Renal cortical epithelial cell (primary cell): ENCODE measurements around the gene HTR1D. TPM values are rescaled to one million over a fixed set of nuclear protein-coding genes. Genes with fewer than 3 reads are reported as not detected.

ENCODE experiments used
- DNase-seq: peaks from one replicate; pipeline ENCODE4 v3.0.0-alpha.2; 2011; ENCODE audit warnings: low read depth
- total RNA-seq: library from RNA; depleted of rRNA; stranded (reverse); fragments of >200 nt; gene quantifications from 2 replicates; pipeline ENCODE4 v1.2.3, GENCODE V29; 2014

The HTR1D gene
- total RNA-seq, 1 donor from 2014 or later = under 0.01 TPM

GRCh38 chr1:23184212-23184934 lies 32.9 kb downstream of the HTR1D start:
- no peak for DNase-seq

- no peak for DNase-seq
Observed at GRCh38 chr1:23179862-23180261, 37.4 kb downstream of the HTR1D start.

- DNase-seq = no peak
Observed at GRCh38 chr1:23178950-23179349, 38.4 kb downstream of the HTR1D start.

DNA sequence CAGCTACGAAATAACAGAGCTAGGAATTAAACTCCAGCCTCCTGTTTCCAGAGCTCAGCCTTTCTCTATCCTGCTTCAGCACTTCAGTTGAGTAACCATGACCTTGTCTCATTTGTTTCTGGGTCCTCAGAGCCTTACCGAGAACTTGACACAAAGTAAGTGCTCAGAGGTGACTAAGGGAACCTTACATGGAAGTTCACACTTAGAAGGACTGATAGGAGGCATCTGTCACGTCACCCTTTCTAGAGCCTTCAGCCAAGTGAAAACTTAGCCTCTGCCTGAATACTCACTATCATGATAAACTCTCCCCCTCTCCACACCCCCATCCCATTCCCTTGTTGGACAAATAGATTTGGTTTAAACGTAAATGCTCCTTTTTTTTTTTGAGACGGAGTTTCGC lies 38.9 kb downstream of the HTR1D start:
- DNase-seq = no peak

DNA sequence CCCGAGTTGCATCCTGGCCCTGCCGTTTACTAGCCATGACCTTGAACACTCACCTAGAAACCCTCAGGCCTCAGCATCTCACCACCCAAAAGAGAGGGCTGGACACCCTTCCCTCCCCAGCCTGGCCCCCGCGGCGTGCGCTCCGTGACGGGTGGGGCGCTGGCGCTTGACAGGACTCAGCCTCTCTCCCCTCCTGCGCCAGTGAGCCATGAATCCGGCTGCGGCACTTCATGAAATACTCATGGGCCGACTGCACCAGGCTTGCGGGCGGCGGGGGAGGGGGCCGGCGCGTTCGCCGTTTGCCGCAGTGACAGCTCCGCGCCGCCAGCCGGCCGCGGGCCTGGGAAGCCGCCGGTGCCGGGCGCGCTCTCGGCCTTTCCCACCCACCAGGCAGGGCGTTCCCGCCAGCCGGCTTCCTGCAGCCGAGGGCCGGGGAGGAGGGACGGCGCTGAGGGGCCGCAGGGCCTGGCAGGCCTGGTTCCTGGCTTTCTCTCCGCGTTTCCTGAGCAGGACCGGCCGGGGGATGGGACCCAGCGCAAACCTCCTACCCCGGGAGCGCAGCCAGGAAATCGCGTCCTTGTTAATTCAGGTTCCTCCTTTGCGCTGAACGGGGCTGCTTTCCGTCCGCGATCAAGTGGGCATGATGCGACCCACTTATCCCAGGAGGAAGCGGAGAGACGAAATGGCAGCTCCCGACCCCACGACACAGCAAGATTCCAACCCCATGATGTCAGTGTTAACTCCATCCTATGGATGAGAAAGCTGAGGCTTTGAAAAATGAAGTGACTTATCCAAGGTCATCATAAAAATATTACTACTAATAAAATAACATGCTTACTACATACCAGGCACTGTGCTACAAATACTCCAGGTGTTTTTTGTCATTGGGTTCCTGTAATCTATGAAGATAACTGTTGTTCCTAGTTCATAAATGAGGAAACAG lies 39.6 kb downstream of the HTR1D start:
- peak; percentile 60 for DNase-seq

GRCh38 chr1:23177031-23177430 lies 40.3 kb downstream of the HTR1D start:
- DNase-seq = no peak

DNA sequence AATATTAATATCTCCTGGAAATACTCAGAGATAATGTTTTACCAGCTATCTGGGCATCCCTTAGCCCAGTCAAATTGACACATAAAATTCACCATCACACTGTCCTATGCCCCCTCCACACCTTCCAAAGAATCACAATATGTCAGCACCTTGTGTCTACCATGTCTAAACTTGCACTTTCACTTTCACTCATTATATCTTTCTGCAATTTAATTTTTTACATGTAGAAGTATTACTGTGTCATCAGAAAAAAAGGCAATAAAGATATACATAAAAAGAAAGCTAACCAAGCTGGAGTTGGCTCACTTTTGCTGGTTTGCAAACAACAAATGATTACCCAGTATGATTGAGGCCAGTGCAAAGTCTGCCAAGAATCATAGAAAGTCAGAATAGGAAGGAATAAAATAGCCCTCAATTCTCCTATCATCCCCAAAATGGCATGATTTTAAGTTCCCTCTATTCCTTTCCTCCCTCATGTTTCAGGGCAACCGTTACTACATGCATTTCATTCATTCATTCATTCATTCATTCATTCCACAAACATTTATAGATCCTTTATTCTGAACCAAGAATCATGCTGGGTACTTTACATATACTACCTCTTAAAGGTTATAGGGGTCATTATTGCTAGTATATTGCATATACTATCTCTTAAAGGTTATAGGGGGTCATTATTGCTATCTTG lies 42.7 kb downstream of the HTR1D start:
- DNase-seq = no peak

- no peak for DNase-seq
Observed at GRCh38 chr1:23171181-23171755, 46.0 kb downstream of the HTR1D start.

GRCh38 chr1:23169727-23170335 lies 47.5 kb downstream of the HTR1D start:
- no peak for DNase-seq

DNA sequence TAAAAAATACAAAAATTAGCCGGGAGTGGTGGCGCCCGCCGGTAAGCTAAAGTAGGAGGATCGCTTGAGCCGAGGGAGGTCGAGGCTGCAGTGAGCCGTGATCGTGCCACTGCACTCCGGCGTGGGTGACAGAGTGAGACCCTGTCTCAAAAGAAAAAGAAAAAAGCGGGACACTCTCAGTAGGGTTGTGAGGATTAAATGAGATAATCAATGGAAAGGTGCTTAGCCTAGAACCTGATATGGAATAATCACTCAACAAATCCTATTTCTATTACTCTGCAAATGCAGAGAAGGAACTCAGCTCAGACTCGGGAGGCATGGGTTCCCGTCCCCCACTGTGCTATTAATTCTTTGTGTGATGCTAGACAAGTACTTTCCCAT lies 48.1 kb downstream of the HTR1D start:
- no peak for DNase-seq

DNA sequence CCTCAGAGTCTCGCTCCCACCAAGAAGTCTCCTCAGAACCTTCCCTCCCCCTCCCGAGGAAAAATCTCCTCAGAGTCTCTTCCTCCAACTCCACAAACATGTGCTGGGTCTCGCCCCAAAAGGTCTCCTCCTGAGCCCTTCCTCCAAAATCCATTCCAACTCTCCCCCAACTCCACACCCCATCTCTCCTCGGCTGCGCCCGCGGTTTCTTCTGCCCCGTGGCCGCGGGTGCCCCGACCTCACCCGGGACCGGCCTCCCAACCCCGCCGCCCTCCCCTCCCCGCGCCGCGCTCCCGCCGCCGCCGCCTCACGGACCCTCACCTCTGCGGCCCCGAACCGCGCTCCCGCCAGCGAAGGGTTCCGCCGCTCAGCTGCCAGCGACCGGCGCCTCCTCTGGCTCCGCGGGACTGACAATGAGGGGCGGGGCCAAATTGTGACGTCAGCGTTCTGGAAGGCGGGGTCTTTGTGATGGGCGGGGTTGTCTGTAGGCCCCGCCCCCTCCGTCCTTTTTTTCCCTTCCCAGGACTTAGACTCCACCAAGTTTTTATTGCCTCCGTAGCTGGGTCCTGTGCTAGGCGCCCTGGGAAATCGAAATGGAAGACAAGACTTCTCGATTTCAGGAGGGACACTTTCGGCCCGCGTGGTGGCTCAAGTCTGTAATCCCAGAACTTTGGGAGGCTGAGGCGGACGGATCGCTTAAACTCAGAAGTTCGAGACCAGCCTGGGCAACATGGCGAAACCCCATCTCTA lies 48.7 kb downstream of the HTR1D start, which contains the start of gene LUZP1:
LUZP1 (minus strand) TSS at position 412 of the 750 bp plus-strand sequence.
- peak; percentile 47 for DNase-seq

DNA sequence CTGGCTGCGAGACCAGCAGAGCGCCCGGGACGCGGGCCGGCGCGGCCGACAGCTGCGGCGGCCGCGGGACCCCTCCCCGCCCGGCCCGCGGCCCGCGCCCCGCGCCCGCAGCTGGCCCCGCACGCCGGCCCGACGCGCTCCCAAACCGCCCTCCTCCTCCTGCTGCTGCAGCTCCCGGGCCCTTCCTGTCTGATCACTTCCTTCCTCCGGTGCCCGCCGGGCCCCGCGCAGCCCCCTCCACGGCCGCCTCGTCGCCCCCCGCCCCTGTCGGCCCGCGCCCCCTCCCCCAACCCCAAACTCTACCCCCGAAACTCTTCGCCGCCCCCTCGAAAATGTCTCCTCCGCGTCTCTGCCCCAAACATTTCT lies 49.2 kb downstream of the HTR1D start:
- no peak for DNase-seq

- DNase-seq = no peak
Observed at GRCh38 chr1:23167353-23168078, 49.8 kb downstream of the HTR1D start.

DNA sequence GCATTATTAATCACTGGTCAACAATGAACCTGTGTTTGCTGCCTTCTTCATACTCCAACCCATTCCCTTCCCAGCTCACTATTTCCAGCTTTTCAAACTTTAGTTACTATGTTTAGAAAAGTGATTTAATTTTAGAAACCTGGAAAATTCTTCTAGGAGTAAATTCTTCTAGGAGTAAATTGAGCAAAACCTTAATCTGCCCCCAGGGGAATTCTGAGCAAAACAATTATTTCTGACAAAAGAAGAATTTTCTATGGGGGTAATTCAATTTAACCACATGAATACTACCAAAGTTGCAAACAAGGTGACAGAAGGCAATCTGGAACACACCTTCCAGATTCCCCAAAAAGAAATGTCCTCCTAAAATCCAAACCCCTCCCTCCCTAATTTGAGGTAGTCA lies 50.4 kb downstream of the HTR1D start:
- DNase-seq = no peak

DNA sequence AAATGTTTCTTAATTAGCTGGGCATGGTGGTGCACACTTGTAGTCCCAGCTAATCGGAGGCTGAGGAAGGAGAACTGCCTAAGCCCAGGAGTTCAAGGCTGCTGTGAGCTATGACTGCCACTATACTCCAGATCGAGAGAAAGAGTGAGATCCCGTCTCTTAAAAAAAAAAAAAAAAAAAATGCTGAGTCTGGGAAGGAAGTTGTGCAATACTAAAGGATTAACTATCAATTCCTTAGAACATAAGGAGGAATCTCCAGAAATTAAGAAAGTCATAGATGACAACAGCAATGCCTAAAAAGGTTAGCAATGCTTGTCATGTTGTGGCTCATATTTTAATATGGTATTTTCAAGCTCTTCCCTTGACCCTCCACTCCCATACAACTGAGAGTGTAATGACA lies 53.9 kb downstream of the HTR1D start:
- peak; percentile 43 for DNase-seq

DNA sequence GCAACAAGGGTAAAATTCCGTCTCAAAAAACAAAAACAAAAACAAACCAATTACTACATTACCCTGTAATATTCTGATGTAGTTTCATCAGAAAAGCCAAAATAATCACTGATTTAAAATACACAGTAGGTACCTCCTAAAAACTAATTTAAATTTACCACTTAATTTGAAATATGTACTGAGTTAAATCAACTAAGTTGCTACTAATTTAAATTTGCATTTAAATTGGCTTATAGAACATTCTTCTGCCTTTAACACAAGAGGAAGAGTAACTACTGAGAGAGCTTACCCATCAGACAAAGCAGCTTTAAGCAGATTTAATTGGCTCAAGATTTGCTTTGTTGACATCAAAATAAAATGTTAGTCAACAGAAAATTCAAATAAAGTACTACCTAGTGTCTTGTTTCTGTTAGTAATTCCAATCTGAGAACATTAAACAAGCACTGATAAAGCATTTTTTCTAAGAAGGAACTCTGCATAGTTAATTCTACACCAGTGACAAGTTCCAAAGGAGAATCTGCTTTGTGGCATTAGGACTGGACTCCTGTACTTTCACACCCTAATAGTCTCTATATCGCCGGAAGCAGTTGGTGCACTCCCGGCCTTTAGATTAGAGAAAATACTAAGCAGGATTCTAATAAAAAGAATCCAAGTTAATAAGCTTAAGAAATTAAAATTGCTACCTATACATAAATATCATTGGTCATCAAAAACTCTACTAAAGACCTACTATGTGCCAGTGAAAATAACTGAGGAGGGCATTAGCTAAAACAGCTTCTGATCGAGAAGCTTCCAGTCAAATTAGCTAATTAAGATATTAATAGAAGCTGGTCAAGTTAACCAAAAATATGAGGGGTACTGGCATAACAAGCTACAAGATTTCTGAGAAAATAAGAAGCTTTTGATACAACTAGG lies 57.1 kb downstream of the HTR1D start:
- DNase-seq = no peak

GRCh38 chr1:23156940-23157339 lies 60.4 kb downstream of the HTR1D start:
- no peak for DNase-seq

- DNase-seq = no peak
Observed at GRCh38 chr1:23152966-23153684, 64.2 kb downstream of the HTR1D start.
